Activated CD8-positive, alpha-beta memory T cell treated with anti-CD3 and anti-CD28 coated beads for 24 hours (primary cell): ENCODE measurements around the gene FAM131C.
"Not testable (repeated sequence)": the region's sequence is repeated elsewhere in the genome, so short reads cannot be mapped to it uniquely, and the experiment has no call there.

Experiments used
- DNase-seq: peaks from one replicate; pipeline ENCODE4 v3.0.0-alpha.2; 2020

FAM131C gene

GRCh38 chr1:16057314-16057915, 16.0 kb downstream of the FAM131C start:
- not testable (repeated sequence) for DNase-seq

DNA sequence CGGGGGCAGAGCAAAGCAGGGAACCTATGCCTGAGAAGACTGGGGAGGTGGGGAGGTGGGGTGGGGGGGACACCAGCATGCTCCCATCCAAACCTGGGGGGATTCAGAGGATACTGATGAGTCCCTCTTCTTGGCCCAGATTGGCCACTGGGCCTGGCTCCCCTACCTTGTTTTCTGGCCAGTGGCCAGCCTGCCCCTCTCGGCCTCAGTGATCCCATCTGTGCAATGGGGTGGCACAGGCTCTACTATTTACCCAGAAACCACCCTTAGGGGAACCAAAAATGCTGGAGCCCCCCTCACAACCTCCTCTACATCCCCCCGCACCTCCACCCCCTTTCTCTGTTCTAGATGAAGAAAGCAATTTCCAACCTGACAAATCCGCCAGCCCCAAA, 16.9 kb downstream of the FAM131C start:
- not testable (repeated sequence) for DNase-seq

GRCh38 chr1:16055613-16056520, 17.6 kb downstream of the FAM131C start:
- peak; percentile 94 for DNase-seq

DNA sequence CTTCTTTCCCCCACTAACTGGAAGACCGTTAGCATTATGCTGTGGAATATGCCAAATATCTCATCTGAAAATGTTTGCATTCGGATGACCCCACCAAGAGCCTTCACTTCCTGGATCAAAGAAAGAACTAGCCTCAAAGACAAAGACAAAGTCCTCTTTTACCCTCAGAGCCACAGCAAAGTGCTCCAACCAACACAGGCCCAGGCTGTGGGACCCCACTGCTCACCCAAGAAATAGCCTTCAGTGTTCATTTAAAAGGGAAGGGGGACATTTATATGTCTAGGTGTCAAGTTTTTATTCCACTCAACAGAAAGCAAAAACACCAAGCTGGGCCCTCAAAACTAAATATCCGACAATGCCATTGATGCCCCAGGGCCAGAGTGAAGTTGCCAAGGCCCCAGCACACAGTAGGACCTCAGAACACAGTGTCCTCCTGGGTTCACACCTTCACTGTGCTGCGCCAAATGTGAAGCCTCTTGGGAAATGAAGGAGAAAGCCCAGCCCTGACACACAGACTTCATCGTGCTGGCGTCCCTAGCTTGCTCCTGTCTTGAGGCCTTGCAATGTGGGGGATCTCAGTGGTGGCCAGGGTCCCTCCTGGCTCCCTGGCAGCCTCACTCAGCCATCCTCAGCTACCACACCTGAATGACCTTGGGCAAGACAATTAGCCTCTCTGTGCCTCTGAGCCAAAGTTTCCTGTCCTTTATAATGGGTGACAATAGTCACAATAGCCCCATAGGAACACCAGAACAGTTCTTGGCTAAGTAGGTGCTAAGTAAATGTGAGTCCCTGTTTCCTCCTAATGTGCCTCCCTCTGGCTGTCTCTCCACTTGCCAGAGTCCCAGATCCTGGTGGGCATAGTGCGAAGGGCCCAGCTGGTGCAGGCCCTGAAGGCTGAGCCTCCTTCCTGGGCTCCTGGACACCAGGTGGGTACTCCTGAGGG, 18.6 kb downstream of the FAM131C start:
- DNase-seq, result no peak

DNA sequence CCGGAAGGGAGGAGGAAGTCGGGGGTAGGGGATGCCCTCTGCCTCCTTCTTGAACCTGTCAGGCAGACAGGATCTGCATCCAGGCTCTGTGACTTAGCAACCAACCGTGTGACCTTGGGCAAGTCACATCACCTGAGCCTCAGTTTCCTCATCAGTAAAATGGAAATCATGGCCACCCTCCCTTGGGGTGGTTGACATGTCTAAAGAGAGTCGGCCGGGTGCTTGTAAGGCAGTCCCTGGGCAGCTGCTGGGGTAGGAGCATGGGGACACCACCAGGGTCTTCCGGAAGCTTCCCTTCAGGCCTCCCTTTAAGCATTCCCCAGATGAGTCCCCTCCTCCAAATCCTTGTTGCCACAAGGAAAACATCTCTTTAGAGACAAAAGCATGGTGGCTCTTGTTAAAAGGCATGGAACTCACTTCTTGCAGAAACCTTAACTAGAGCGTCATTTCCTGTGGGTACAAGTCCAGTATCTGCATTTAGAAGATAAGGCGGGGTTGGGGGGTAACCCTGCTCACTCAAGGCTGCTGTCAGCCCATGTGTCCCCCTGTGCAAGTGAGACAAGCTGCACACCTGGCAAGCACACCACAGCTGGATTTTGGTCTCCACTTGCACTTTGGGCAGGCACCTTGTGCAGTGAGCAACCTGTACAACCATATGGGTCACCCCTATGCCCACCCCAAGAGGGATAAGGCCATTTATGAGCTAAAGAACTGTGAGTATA, 19.5 kb downstream of the FAM131C start:
- no peak for DNase-seq

GRCh38 chr1:16051949-16052348, 21.5 kb downstream of the FAM131C start:
- DNase-seq, result not testable (repeated sequence)

- DNase-seq, result no peak
Observed at GRCh38 chr1:16051039-16051438, 22.4 kb downstream of the FAM131C start.

- no peak for DNase-seq
Observed at GRCh38 chr1:16050328-16050727, 23.1 kb downstream of the FAM131C start.

DNA sequence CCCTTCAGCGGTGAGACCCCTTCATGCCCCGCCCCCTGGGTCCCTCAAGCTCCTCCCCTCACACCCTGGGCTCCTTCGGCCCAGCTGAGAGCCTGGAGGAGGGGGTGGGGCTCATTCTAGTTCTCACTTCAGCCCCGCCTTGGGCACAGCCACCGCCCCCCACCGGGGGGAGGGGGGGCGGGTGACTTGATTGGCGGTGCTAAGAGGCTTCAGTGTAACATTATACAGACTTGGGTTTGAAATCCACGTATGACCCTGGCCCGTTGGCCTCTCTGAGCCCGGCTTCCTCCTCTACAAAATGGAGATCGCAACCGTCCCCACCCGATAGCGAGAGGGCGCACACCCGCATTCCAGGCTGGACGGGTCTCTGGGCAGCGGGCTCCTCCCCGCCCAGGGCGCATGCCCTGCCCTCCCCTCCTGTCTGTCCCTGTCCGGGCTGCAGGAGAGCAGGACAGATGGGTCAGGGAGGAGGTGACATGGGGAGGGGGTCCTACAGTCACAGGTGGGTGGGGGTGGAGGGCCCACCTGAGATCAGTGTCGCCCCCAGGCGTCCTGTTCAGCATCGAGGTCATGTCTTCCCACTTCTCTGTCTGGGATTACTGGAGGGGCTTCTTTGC, 24.8 kb downstream of the FAM131C start:
- DNase-seq, result peak; percentile 61

DNA sequence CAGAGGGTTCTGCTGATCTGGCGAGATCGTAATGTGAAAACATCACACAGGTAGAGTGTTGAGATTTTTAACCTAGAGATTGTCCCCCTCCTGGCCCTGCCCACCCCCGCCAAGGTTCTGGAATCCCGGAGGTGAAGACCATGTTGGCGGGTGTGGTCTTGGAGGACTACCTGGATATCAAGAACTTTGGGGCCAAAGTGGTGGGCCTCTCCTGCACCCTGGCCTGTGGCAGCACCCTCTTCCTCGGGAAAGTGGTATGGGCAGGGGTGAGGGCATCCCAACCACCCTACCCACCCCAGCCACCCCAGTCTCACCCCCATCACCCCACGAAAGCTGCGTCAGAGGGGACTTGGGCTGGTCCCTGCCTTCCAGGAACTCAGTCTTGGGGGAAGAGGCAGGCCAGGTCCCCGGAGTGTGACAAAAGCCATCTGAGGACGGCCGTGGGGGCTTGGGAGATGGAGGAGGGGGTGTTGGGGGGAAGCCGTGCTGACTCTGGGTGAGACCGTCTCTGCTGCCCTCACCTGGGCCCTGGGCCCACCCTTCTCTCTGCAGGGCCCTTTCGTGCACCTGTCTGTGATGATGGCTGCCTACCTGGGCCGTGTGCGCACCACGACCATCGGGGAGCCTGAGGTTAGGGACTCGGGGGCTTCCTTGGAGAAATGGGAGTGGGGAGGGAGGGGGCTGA, 25.5 kb downstream of the FAM131C start:
- no peak for DNase-seq

DNA sequence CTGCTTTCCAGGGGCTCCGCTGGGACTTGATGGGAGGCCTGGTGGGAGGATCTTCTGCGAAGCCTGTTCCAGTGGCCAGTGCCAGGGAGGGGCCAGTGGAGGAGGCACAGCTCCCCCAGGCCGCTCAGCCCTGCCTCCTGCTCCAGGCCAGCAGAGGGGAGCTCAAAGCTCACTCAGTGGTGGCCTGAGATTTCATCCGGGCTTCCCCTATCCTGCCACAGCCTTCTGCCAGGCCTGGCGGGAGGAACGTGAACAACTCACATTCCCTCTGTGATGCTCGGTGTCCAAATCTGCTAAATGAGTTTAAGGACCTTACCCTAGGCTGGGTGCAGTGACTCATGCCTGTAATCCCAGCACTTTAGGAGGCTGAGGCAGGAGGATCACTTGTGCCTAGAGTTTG, 26.6 kb downstream of the FAM131C start:
- DNase-seq, result no peak

DNA sequence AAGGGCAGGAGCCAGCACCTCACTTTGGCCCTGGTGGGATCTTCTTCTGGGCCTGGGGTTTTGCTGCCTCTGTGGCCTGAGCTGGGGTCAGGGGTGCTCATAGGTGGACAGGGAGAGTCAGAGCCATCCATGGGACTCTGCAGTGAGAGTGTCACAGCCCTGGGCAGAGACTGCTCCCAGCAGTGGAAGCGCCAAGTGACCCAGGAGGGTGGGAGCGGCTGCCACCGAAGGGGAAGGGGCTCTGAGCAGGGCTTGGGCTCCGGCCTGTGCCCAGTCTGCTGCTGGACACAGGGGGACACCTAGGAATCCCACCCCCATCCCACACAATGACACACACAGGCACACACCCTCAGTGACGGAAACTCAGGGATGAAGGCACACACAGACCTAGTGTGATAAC, 29.5 kb downstream of the FAM131C start:
- no peak for DNase-seq

DNA sequence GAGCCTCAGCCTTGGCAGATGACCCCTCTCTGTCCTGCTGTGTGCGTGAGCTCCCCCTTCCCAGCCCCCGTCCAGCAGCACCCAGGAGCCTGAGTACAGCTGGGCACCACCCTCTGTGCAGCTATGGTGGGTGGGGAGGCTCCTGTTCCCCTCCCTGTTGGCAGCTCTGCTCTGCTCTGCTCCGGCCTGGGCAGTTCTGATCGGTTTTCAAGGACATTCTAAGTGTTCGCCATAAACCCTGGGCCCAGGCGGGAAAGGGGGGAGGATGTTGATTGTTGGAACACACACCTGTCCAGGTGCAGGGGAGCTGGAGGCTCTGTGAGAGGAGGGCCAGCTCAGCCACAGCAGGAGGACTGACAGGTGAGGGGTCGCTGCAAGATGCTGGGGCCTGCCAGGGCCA, 29.9 kb downstream of the FAM131C start, which contains the start of gene CLCNKB:
TSS of gene CLCNKB (plus strand) at position 262 of the 400 bp plus-strand sequence. CDS start 711 bp downstream, outside the sequence.
- DNase-seq, result no peak

GRCh38 chr1:16042654-16043053, 30.8 kb downstream of the FAM131C start:
- not testable (repeated sequence) for DNase-seq

DNA sequence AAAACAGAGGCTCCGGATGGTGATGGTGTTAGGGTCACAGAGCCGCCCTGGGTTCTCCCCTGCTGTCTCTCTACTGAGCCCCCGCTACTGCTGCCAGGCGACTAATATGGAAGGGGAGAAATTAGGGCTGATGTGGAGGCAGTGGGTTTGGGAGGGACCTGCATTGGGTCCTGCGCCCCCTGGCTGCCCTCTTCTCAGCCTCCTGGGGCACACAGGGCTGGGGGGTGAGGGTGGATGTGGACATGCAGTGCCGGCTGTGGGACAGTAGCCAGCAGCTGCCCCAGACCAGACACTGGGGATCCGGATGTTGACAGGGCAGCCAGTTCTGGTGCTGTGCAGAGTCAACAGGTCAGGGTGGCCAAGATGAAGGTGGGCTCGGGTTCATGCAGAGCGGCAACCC, 31.4 kb downstream of the FAM131C start:
- no peak for DNase-seq

DNA sequence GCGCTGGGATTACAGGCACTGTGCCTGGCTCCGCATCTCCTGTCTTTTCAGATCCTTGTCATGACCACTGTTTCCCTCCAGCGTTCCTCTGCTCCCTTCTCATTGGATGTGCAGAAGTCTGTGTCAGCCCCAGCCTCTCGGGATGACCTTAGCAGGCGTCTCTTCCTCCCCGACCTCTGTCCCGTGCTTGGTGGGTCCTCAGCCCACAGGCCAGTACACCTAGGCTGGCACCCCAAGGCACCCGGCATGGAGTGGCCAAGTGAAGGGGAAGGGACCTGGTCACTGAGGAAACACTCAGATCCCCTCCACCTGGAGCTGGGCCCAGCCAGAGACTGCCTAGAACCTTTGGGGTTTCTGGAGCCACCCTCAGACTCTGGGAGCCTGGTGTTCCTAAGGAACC, 32.3 kb downstream of the FAM131C start:
- no peak for DNase-seq

GRCh38 chr1:16039871-16040270, 33.6 kb downstream of the FAM131C start:
- not testable (repeated sequence) for DNase-seq

GRCh38 chr1:16038620-16038912, 34.9 kb downstream of the FAM131C start:
- DNase-seq, result no peak

DNA sequence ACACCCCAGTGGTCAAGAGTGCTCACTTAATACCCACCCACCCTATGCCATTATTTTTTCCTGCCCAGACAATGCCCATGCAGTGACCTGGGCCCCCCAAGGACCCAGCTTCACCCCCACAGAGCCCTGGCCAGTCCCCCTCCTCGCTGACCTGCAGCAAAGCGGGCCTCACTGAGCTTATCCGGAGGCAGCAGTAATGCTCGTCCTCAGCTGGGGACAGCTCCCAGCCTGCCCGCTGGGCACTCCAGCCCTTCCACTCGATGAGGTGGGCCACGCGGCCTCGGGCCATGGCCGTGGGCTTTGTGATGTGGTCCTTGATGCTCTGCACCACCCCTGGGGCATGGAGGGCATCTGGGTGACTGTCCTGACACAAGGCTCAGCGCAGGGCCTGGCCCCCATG, 37.0 kb downstream of the FAM131C start:
- DNase-seq, result not testable (repeated sequence)

DNA sequence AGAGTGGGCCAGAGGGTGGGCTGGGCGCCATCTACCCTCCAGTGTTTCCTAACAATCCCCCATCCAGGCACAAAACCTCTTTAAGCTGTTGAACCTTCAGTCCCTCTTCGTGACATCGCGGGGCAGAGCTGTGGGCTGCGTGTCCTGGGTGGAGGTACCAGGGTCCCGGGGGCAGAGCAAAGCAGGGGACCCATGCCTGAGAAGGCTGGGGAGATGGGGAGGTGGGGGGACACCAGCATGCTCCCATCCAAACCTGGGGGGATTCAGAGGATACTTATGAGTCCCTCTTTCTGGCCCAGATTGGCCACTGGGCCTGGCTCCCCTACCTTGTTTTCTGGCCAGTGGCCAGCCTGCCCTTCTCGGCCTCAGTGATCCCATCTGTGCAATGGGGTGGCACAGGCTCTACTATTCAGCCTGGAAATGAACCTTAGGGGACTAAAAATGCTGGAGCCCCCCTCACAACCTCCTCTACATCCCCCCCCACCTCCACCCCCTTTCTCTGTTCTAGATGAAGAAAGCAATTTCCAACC, 40.3 kb downstream of the FAM131C start:
- DNase-seq, result not testable (repeated sequence)
